Putamen (tissue), 1 donor: Measurements from ENCODE around the gene SCYGR4.
"Not testable (repeated sequence)": the region's sequence is repeated elsewhere in the genome, so short reads cannot be mapped to it uniquely, and the experiment has no call there.

ENCODE experiments used
- DNase-seq: peaks from one replicate; pipeline ENCODE4 v3.0.0-alpha.2; 2016; ENCODE audit warnings: low spot score

SCYGR4 gene

DNA sequence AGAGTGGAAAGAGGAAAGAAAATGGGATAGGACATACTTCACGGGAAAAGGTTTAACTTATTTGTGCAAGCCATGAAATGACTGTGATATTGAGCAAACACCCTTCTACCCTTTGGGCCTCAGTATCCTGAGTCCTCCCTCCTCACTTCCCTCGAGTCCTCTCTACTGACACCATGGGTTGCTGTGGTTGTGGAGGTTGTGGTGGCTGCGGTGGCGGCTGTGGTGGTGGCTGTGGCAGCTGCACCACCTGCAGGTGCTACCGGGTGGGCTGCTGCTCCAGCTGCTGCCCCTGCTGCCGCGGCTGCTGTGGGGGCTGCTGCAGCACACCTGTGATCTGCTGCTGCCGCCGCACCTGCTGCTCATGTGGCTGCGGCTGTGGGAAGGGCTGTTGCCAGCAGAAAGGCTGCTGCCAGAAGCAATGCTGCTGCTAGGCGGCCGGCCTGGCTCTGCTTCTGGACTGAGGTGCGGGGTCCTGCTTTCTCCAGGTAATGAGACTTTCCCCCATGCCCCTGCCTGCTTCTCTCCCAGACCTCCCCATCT lies 49.4 kb downstream of the SCYGR4 start, which contains the start of gene SCYGR5:
SCYGR5 (plus strand) TSS at position 174 of the 540 bp plus-strand sequence; CDS start at position 174, 0 bp downstream.
- not testable (repeated sequence) for DNase-seq
